Activated CD8-positive, alpha-beta memory T cell treated with anti-CD3 and anti-CD28 coated beads for 1 hour (primary cell): ENCODE results near the gene NEB.

ENCODE experiments used
- DNase-seq, 2 donors: peaks; one replicate each; pipeline ENCODE4 v3.0.0-alpha.2; 2020; ENCODE audit warnings: low read depth in 1 of 2; ENCODE audit errors: extremely low read depth in 1 of 2

The NEB gene

GRCh38 chr2:151733771-151734672, at the start of gene NEB:
Gene NEB, minus strand, starts transcription at chr2:151734476. Its CDS starts 1,320 bp downstream, at chr2:151733156.
- no peak for DNase-seq

GRCh38 chr2:151783133-151783520, 48.9 kb upstream of the NEB start:
- DNase-seq: no peak

GRCh38 chr2:151782378-151783132, 48.3 kb upstream of the NEB start:
- no peak for DNase-seq

- no peak for DNase-seq
These were observed 47.4 kb upstream of the NEB start for GRCh38 chr2:151781642-151782041.

- no peak for DNase-seq
These were observed 46.7 kb upstream of the NEB start for GRCh38 chr2:151780938-151781337.

- no peak for DNase-seq
These were observed 43.7 kb upstream of the NEB start for GRCh38 chr2:151777935-151778334.

GRCh38 chr2:151777487-151777886, 43.2 kb upstream of the NEB start:
- no peak for DNase-seq

- DNase-seq: no peak
These were observed 42.1 kb upstream of the NEB start for GRCh38 chr2:151776367-151776766.

- DNase-seq: no peak
These were observed 40.9 kb upstream of the NEB start for GRCh38 chr2:151775057-151775740.

- no peak for DNase-seq
These were observed 40.2 kb upstream of the NEB start for GRCh38 chr2:151774506-151774905.

GRCh38 chr2:151771599-151772358, 37.5 kb upstream of the NEB start:
- DNase-seq: no peak

GRCh38 chr2:151770995-151771394, 36.7 kb upstream of the NEB start:
- DNase-seq: no peak

GRCh38 chr2:151769606-151770005, 35.3 kb upstream of the NEB start:
- no peak for DNase-seq

- DNase-seq: no peak
These were observed 33.3 kb upstream of the NEB start for GRCh38 chr2:151767536-151767935.

- DNase-seq: no peak
These were observed 32.3 kb upstream of the NEB start for GRCh38 chr2:151766437-151767153.

- no peak for DNase-seq
These were observed 31.6 kb upstream of the NEB start for GRCh38 chr2:151765760-151766410.

- DNase-seq: no peak
These were observed 28.4 kb upstream of the NEB start for GRCh38 chr2:151762694-151763093.

GRCh38 chr2:151761687-151762086, 27.4 kb upstream of the NEB start:
- DNase-seq: no peak

- DNase-seq: no peak
These were observed 26.9 kb upstream of the NEB start for GRCh38 chr2:151761193-151761592.
